Effector memory CD8-positive, alpha-beta T cell (primary cell): ENCODE results near the gene FRMD3.

Experiments
- ATAC-seq: fragments of 150-1000 bp; cut with Tn5 transposase; replicated peaks from 2 replicates; pipeline ENCODE4 v1.10.0; 2021; ENCODE audit warnings: mild to moderate bottlenecking, moderate library complexity
- DNase-seq, 3 experiments: peaks; one replicate each; pipeline ENCODE4 v3.0.0; 2021
- H3K27ac Mint-ChIP-seq, 2 donors: one replicate each; pipeline ENCODE4 v1.8.0; 2022; ENCODE audit warnings: mild to moderate bottlenecking in 2 of 2, mixed read lengths in 2 of 2, moderate library complexity in 2 of 2
- H3K27me3 Mint-ChIP-seq, 2 donors: one replicate each; pipeline ENCODE4 v1.8.0; 2022; ENCODE audit warnings: mixed read lengths in 2 of 2
- H3K36me3 Mint-ChIP-seq: one replicate; pipeline ENCODE4 v1.8.0; 2022; ENCODE audit warnings: mild to moderate bottlenecking, moderate library complexity, mixed read lengths; ENCODE audit not compliant: insufficient read depth
- H3K4me1 Mint-ChIP-seq, 2 donors: one replicate each; pipeline ENCODE4 v1.8.0; 2022; ENCODE audit warnings: low read depth in 2 of 2, mixed read lengths in 2 of 2
- H3K4me3 Mint-ChIP-seq, 2 donors: one replicate each; pipeline ENCODE4 v1.8.0; 2022; ENCODE audit warnings: mild to moderate bottlenecking in 2 of 2, mixed read lengths in 2 of 2, moderate library complexity in 2 of 2
- H3K9me3 Mint-ChIP-seq, 2 donors: one replicate each; pipeline ENCODE4 v1.8.0; 2022; ENCODE audit warnings: mixed read lengths in 2 of 2

Gene FRMD3

GRCh38 chr9:83274787-83275186 is 263.4 kb downstream of the FRMD3 start:
- H3K36me3 Mint-ChIP-seq: no peaks in the 10 kb centered on the region
- no peak for ATAC-seq
- H3K27me3 Mint-ChIP-seq: no peaks in the 10 kb centered on the region
- no peak overlapping the region for H3K4me3 Mint-ChIP-seq
- no peaks in the 10 kb centered on the region for H3K9me3 Mint-ChIP-seq
- no peak for DNase-seq
- H3K27ac Mint-ChIP-seq: no peak overlapping the region
- no peaks in the 10 kb centered on the region for H3K4me1 Mint-ChIP-seq

- no peaks in the 10 kb centered on the region for H3K27me3 Mint-ChIP-seq
- DNase-seq (no peak), ATAC-seq (no peak)
- peaks cover 0 to 2% of the 10 kb centered on the region in 2 donors for H3K4me1 Mint-ChIP-seq
- no peak overlapping the region for H3K27ac Mint-ChIP-seq
- H3K36me3 Mint-ChIP-seq: no peaks in the 10 kb centered on the region
- H3K4me3 Mint-ChIP-seq: no peak overlapping the region
- no peaks in the 10 kb centered on the region for H3K9me3 Mint-ChIP-seq
Observed at GRCh38 chr9:83271665-83272071, 266.5 kb downstream of the FRMD3 start.

GRCh38 chr9:83270116-83270515 is 268.1 kb downstream of the FRMD3 start:
- Mint-ChIP-seq H3K4me1 (peaks cover 0 to 2% of the 10 kb centered on the region in 2 donors), H3K27ac (no peak overlapping the region), H3K4me3 (no peak overlapping the region), H3K27me3 (no peaks in the 10 kb centered on the region), H3K36me3 (peaks cover 1% of the 10 kb centered on the region), H3K9me3 (no peaks in the 10 kb centered on the region)
- ATAC-seq (no peak), DNase-seq (no peak)

GRCh38 chr9:83267741-83268140 is 270.5 kb downstream of the FRMD3 start:
- Mint-ChIP-seq H3K27ac (no peak overlapping the region), H3K9me3 (no peaks in the 10 kb centered on the region), H3K27me3 (no peaks in the 10 kb centered on the region), H3K36me3 (peaks cover 4% of the 10 kb centered on the region), H3K4me3 (no peak overlapping the region), H3K4me1 (peaks cover 0 to 2% of the 10 kb centered on the region in 2 donors)
- ATAC-seq: no peak
- no peak for DNase-seq

GRCh38 chr9:83266666-83267496 is 271.3 kb downstream of the FRMD3 start:
- H3K36me3 Mint-ChIP-seq: peaks cover 4% of the 10 kb centered on the region
- no peaks in the 10 kb centered on the region for H3K27me3 Mint-ChIP-seq
- H3K4me1 Mint-ChIP-seq: peaks cover 0 to 2% of the 10 kb centered on the region in 2 donors
- H3K9me3 Mint-ChIP-seq: no peaks in the 10 kb centered on the region
- no peak for ATAC-seq
- DNase-seq: no peak
- H3K4me3 Mint-ChIP-seq: no peak overlapping the region
- no peak overlapping the region for H3K27ac Mint-ChIP-seq

GRCh38 chr9:83266331-83266665 is 271.9 kb downstream of the FRMD3 start:
- peaks cover 0 to 2% of the 10 kb centered on the region in 2 donors for H3K4me1 Mint-ChIP-seq
- no peak overlapping the region for H3K4me3 Mint-ChIP-seq
- H3K27me3 Mint-ChIP-seq: no peaks in the 10 kb centered on the region
- H3K36me3 Mint-ChIP-seq: peaks cover 4% of the 10 kb centered on the region
- ATAC-seq (no peak), DNase-seq (no peak)
- H3K27ac Mint-ChIP-seq: no peak overlapping the region
- no peaks in the 10 kb centered on the region for H3K9me3 Mint-ChIP-seq

GRCh38 chr9:83264315-83264714 is 273.9 kb downstream of the FRMD3 start:
- Mint-ChIP-seq H3K4me1 (peaks cover 0 to 2% of the 10 kb centered on the region in 2 donors), H3K4me3 (no peak overlapping the region), H3K9me3 (no peaks in the 10 kb centered on the region), H3K27ac (no peak overlapping the region), H3K27me3 (no peaks in the 10 kb centered on the region), H3K36me3 (peaks cover 4% of the 10 kb centered on the region)
- DNase-seq: no peak
- no peak for ATAC-seq

GRCh38 chr9:83259558-83259957 is 278.6 kb downstream of the FRMD3 start:
- H3K9me3 Mint-ChIP-seq: no peaks in the 10 kb centered on the region
- no peak overlapping the region for H3K27ac Mint-ChIP-seq
- no peaks in the 10 kb centered on the region for H3K36me3 Mint-ChIP-seq
- DNase-seq (no peak), ATAC-seq (no peak)
- no peaks in the 10 kb centered on the region for H3K27me3 Mint-ChIP-seq
- H3K4me3 Mint-ChIP-seq: no peak overlapping the region
- H3K4me1 Mint-ChIP-seq: no peaks in the 10 kb centered on the region

GRCh38 chr9:83257937-83258891 is 280.0 kb downstream of the FRMD3 start:
- DNase-seq: no peak
- H3K27me3 Mint-ChIP-seq: no peaks in the 10 kb centered on the region
- ATAC-seq: no peak
- no peak overlapping the region for H3K27ac Mint-ChIP-seq
- no peaks in the 10 kb centered on the region for H3K4me1 Mint-ChIP-seq
- no peaks in the 10 kb centered on the region for H3K36me3 Mint-ChIP-seq
- H3K4me3 Mint-ChIP-seq: no peak overlapping the region
- H3K9me3 Mint-ChIP-seq: no peaks in the 10 kb centered on the region

GRCh38 chr9:83247732-83248131 is 290.5 kb downstream of the FRMD3 start:
- H3K4me1 Mint-ChIP-seq: no peaks in the 10 kb centered on the region
- peaks cover 7 to 16% of the 10 kb centered on the region in 2 donors for H3K9me3 Mint-ChIP-seq
- H3K27ac Mint-ChIP-seq: no peak overlapping the region
- no peaks in the 10 kb centered on the region for H3K36me3 Mint-ChIP-seq
- H3K4me3 Mint-ChIP-seq: no peak overlapping the region
- DNase-seq (no peak), ATAC-seq (no peak)
- peaks cover 0 to 10% of the 10 kb centered on the region in 2 donors for H3K27me3 Mint-ChIP-seq

GRCh38 chr9:83245979-83246659 is 292.1 kb downstream of the FRMD3 start:
- no peak overlapping the region for H3K4me3 Mint-ChIP-seq
- no peak overlapping the region for H3K27ac Mint-ChIP-seq
- ATAC-seq (no peak), DNase-seq (no peak)
- no peaks in the 10 kb centered on the region for H3K36me3 Mint-ChIP-seq
- no peaks in the 10 kb centered on the region for H3K4me1 Mint-ChIP-seq
- H3K27me3 Mint-ChIP-seq: peaks cover 0 to 3% of the 10 kb centered on the region in 2 donors
- peaks cover 2 to 10% of the 10 kb centered on the region in 2 donors for H3K9me3 Mint-ChIP-seq

GRCh38 chr9:83242066-83242465 is 296.1 kb downstream of the FRMD3 start:
- no peak overlapping the region for H3K4me3 Mint-ChIP-seq

GRCh38 chr9:83240671-83241070 is 297.5 kb downstream of the FRMD3 start:
- ATAC-seq: no peak
- Mint-ChIP-seq H3K36me3 (no peaks in the 10 kb centered on the region), H3K27me3 (peaks cover 0 to 7% of the 10 kb centered on the region in 2 donors), H3K4me1 (no peaks in the 10 kb centered on the region), H3K9me3 (peaks cover 2 to 6% of the 10 kb centered on the region in 2 donors), H3K4me3 (no peak overlapping the region), H3K27ac (no peak overlapping the region)
- DNase-seq: no peak

More at GRCh38 chr9:83242066-83242465, 296.1 kb downstream of the FRMD3 start:
- peaks cover 0 to 7% of the 10 kb centered on the region in 2 donors for H3K27me3 Mint-ChIP-seq
- no peak for DNase-seq
- no peak overlapping the region for H3K27ac Mint-ChIP-seq
- peaks cover 2 to 6% of the 10 kb centered on the region in 2 donors for H3K9me3 Mint-ChIP-seq
- no peaks in the 10 kb centered on the region for H3K36me3 Mint-ChIP-seq
- H3K4me1 Mint-ChIP-seq: no peaks in the 10 kb centered on the region
- ATAC-seq: no peak
